ENCODE measurements around the gene SFRP4.

SFRP4 gene

GRCh38 chr7:37925620-37926019 lies 9.0 kb upstream of the SFRP4 start:
- DNase-seq = no peak

GRCh38 chr7:37924491-37925041 lies 7.9 kb upstream of the SFRP4 start:
- DNase-seq = no peak

- DNase-seq = no peak
These were observed 7.4 kb upstream of the SFRP4 start for GRCh38 chr7:37923996-37924395.

- DNase-seq = no peak
These were observed 5.3 kb upstream of the SFRP4 start for GRCh38 chr7:37921876-37922275.

GRCh38 chr7:37920849-37921805 lies 4.5 kb upstream of the SFRP4 start:
- DNase-seq = peak in 31 of 58 donors; percentile 5 to 78 (median 34)

GRCh38 chr7:37920305-37920848 lies 3.8 kb upstream of the SFRP4 start, which contains the start of gene EPDR1:
Gene EPDR1, plus strand, starts transcription at chr7:37920640. Its CDS starts 300 bp downstream, at chr7:37920940.
- peak in 52 of 58 donors; percentile 14 to 86 (median 58) for DNase-seq

- DNase-seq = no peak
These were observed 1.9 kb upstream of the SFRP4 start for GRCh38 chr7:37918526-37918925.

- peak in 7 of 58 donors; percentile 2 to 36 (median 25) for DNase-seq
These were observed 472 bp downstream of the SFRP4 start for GRCh38 chr7:37916017-37916672.

- no peak for DNase-seq
These were observed 1.2 kb downstream of the SFRP4 start for GRCh38 chr7:37915438-37915837.

- DNase-seq = no peak
These were observed 3.9 kb downstream of the SFRP4 start for GRCh38 chr7:37912756-37913155.

- no peak for DNase-seq
These were observed 8.3 kb downstream of the SFRP4 start for GRCh38 chr7:37908221-37908788.

GRCh38 chr7:37901890-37902524 lies 14.6 kb downstream of the SFRP4 start:
- DNase-seq = peak in 1 of 58 donors; percentile 23

GRCh38 chr7:37901236-37901827 lies 15.3 kb downstream of the SFRP4 start:
- DNase-seq = no peak

GRCh38 chr7:37899712-37900247 lies 16.8 kb downstream of the SFRP4 start:
- no peak for DNase-seq

GRCh38 chr7:37894671-37895070 lies 21.9 kb downstream of the SFRP4 start:
- no peak for DNase-seq

- no peak for DNase-seq
These were observed 23.3 kb downstream of the SFRP4 start for GRCh38 chr7:37893359-37893758.

GRCh38 chr7:37882086-37882485 lies 34.5 kb downstream of the SFRP4 start:
- no peak for DNase-seq

Data from anterior cingulate cortex (tissue), 58 donors.